ENCODE measurements around the gene TGIF1. TPM values are rescaled to one million over a fixed set of nuclear protein-coding genes. Genes with fewer than 3 reads are reported as not detected.

The TGIF1 gene
- total RNA-seq, 2 experiments from 2014 or later = 40.9 to 69.0 TPM

GRCh38 chr18:3442919-3443318, 7.1 kb upstream of the TGIF1 start:
- Histone ChIP-seq H2AFZ (ENCODE audit: low read length) (no peak overlapping the region), H4K20me1 (ENCODE audit: insufficient read depth, low read length) (no peaks in the 10 kb centered on the region), H3K27ac (ENCODE audit: low read depth, low read length, poor library complexity, severe bottlenecking) (no peak overlapping the region), H3K9me2 (ENCODE audit: insufficient read depth, low read length) (no peaks in the 10 kb centered on the region), H3K79me2 (ENCODE audit: insufficient read depth, low read depth, low read length) (no peaks in the 10 kb centered on the region), H3K9me3 (ENCODE audit: low read length) (no peaks in the 10 kb centered on the region), H3K36me3 (ENCODE audit: insufficient read depth, low read length) (no peaks in the 10 kb centered on the region), H3K4me3 (ENCODE audit: low read depth, low read length, poor library complexity, severe bottlenecking) (no peak overlapping the region), H3K4me2 (ENCODE audit: low read length) (no peak overlapping the region), H3K4me1 (ENCODE audit: insufficient read depth, low read length, poor library complexity, severe bottlenecking) (peaks cover 14% of the 10 kb centered on the region)
- ChIA-PET CTCF (ENCODE audit: unreplicated experiment) (no interaction called here), POLR2A (interaction anchor here (0.5 to 1.2 kb wide), 3 partner anchors 10 to 139 kb away, joined by 3 to 4 read pairs (median 4); no protein-coding TSS in a partner anchor)
- BruUV-seq (replicated peaks) = no TSS peak
- intact Hi-C loops (cut with micrococcal nuclease; ENCODE audit: unreplicated experiment) = loop anchor here (10.0 kb wide), 1 partner anchor 428 kb away; the partner anchor contains the start of gene LPIN2
- DNase-seq (ENCODE audit: low spot score) = no peak
- TF ChIP-seq CTCF (conservative IDR thresholded peaks at IDR 0.05; ENCODE audit: low read length) = no peak
- TF ChIP-seq EZH2phosphoT487 (IDR thresholded peaks at IDR 0.05; ENCODE audit: borderline replicate concordance, low read depth, low read length) = no peak

- Histone ChIP-seq H4K20me1 (ENCODE audit: insufficient read depth, low read length) (no peaks in the 10 kb centered on the region), H3K9me3 (ENCODE audit: low read length) (no peaks in the 10 kb centered on the region), H3K4me1 (ENCODE audit: insufficient read depth, low read length, poor library complexity, severe bottlenecking) (peaks cover 15% of the 10 kb centered on the region), H3K27ac (ENCODE audit: low read depth, low read length, poor library complexity, severe bottlenecking) (no peak overlapping the region), H3K4me2 (ENCODE audit: low read length) (no peak overlapping the region), H3K79me2 (ENCODE audit: insufficient read depth, low read depth, low read length) (no peaks in the 10 kb centered on the region), H3K9me2 (ENCODE audit: insufficient read depth, low read length) (no peaks in the 10 kb centered on the region), H2AFZ (ENCODE audit: low read length) (no peak overlapping the region), H3K4me3 (ENCODE audit: low read depth, low read length, poor library complexity, severe bottlenecking) (no peak overlapping the region), H3K36me3 (ENCODE audit: insufficient read depth, low read length) (no peaks in the 10 kb centered on the region)
- ChIA-PET POLR2A (interaction anchor here (0.6 to 1.1 kb wide), 4 partner anchors 20 to 208 kb away, joined by 3 to 4 read pairs (median 4); no protein-coding TSS in a partner anchor), CTCF (ENCODE audit: unreplicated experiment) (no interaction called here)
- no TSS peak for BruUV-seq (replicated peaks)
- DNase-seq (ENCODE audit: low spot score) = no peak
- TF ChIP-seq CTCF (conservative IDR thresholded peaks at IDR 0.05; ENCODE audit: low read length) = no peak
- no peak for TF ChIP-seq EZH2phosphoT487 (IDR thresholded peaks at IDR 0.05; ENCODE audit: borderline replicate concordance, low read depth, low read length)
- intact Hi-C loops (cut with micrococcal nuclease; ENCODE audit: unreplicated experiment) = loop anchor here (10.0 kb wide), 1 partner anchor 429 kb away; the partner anchor contains the start of gene LPIN2
Measured at GRCh38 chr18:3444296-3444695, 5.7 kb upstream of the TGIF1 start.

GRCh38 chr18:3444954-3445353, 5.0 kb upstream of the TGIF1 start:
- Histone ChIP-seq H2AFZ (ENCODE audit: low read length) (no peak overlapping the region), H3K4me1 (ENCODE audit: insufficient read depth, low read length, poor library complexity, severe bottlenecking) (peaks cover 15% of the 10 kb centered on the region), H3K4me2 (ENCODE audit: low read length) (no peak overlapping the region), H3K4me3 (ENCODE audit: low read depth, low read length, poor library complexity, severe bottlenecking) (no peak overlapping the region), H3K36me3 (ENCODE audit: insufficient read depth, low read length) (no peaks in the 10 kb centered on the region), H3K27ac (ENCODE audit: low read depth, low read length, poor library complexity, severe bottlenecking) (no peak overlapping the region), H3K79me2 (ENCODE audit: insufficient read depth, low read depth, low read length) (no peaks in the 10 kb centered on the region), H4K20me1 (ENCODE audit: insufficient read depth, low read length) (no peaks in the 10 kb centered on the region), H3K9me3 (ENCODE audit: low read length) (no peaks in the 10 kb centered on the region), H3K9me2 (ENCODE audit: insufficient read depth, low read length) (no peaks in the 10 kb centered on the region)
- intact Hi-C loops (cut with micrococcal nuclease; ENCODE audit: unreplicated experiment) = loop anchor here (5.0 to 10.0 kb wide), 2 partner anchors 268 to 430 kb away; partner anchors contain the start of gene LPIN2
- no TSS peak for BruUV-seq (replicated peaks)
- CTCF ChIA-PET (ENCODE audit: unreplicated experiment) = no interaction called here
- POLR2A ChIA-PET = interaction anchor here (0.6 to 1.1 kb wide), 3 partner anchors 10 to 147 kb away, joined by 3 to 4 read pairs (median 3); no protein-coding TSS in a partner anchor
- no peak for DNase-seq (ENCODE audit: low spot score)
- no peak for TF ChIP-seq CTCF (conservative IDR thresholded peaks at IDR 0.05; ENCODE audit: low read length)
- TF ChIP-seq EZH2phosphoT487 (IDR thresholded peaks at IDR 0.05; ENCODE audit: borderline replicate concordance, low read depth, low read length) = no peak
